Stomach (tissue), 4 donors: Measurements from ENCODE around the gene ISG15.
"Not testable (repeated sequence)": the region's sequence is repeated elsewhere in the genome, so short reads cannot be mapped to it uniquely, and the experiment has no call there.

Experiments
- POLR2A ChIP-seq, 4 donors: fragments of 450-650 bp; IDR thresholded peaks; one replicate each; pipeline ENCODE4 v1.6.1; 2016; ENCODE audit warnings: antibody characterized with exemption in 4 of 4, control low read depth in 2 of 4, mild to moderate bottlenecking in 1 of 4, moderate library complexity in 1 of 4
- POLR2AphosphoS5 ChIP-seq, 3 donors: sonication (generic); formaldehyde crosslinking; IDR thresholded peaks; one replicate each; pipeline ENCODE4 v1.6.1; 2016; ENCODE audit warnings: antibody characterized with exemption in 3 of 3
- TF ChIP-seq, protein P1 (sequence below), 7 experiments: fragments of 450-650 bp in 4 of 7; fragments of 200-600 bp in 3 of 7; sonication (generic) in 3 of 7; IDR thresholded peaks; one replicate each; pipeline ENCODE4 v1.5.1; 2016 to 2019; ENCODE audit warnings: antibody characterized with exemption in 7 of 7, control low read depth in 2 of 7, mild to moderate bottlenecking in 1 of 7

DNA sequence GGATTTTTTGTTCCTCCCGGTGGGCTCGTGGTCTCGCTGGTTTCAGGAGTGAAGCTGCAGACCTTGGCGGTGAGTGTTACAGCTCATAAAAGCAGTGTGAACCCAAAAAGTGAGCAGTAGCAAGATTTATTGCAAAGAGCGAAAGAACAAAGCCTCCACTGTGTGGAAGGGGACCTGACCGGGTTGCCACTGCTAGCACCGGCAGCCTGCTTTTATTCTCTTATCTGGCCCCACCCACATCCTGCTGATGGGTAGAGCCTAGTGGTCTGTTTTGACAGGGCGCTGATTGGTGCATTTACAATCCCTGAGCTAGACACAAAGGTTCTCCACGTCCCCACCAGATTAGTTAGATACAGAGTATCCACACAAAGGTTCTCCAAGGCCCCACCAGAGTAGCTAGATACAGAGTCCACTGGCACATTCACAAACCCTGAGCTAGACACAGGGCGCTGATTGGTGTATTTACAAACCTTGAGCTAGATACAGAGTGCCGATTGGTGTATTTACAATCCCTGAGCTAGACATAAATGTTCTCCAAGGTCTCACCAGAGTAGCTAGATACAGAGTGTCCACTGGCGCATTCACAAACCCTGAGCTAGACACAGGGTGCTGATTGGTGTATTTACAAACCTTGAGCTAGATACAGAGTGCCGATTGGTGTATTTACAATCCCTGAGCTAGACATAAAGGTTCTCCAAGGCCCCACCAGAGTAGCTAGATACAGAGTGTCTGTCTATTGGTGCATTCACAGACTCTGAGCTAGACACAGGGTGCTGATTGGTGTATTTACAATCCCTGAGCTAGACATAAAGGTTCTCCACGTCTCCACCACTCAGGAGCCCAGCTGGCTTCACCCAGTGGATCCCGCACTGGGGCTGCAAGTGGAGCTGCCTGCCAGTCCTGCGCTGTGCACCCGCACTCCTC lies 4.4 kb downstream of the ISG15 start:
- TF ChIP-seq, protein P1, sequence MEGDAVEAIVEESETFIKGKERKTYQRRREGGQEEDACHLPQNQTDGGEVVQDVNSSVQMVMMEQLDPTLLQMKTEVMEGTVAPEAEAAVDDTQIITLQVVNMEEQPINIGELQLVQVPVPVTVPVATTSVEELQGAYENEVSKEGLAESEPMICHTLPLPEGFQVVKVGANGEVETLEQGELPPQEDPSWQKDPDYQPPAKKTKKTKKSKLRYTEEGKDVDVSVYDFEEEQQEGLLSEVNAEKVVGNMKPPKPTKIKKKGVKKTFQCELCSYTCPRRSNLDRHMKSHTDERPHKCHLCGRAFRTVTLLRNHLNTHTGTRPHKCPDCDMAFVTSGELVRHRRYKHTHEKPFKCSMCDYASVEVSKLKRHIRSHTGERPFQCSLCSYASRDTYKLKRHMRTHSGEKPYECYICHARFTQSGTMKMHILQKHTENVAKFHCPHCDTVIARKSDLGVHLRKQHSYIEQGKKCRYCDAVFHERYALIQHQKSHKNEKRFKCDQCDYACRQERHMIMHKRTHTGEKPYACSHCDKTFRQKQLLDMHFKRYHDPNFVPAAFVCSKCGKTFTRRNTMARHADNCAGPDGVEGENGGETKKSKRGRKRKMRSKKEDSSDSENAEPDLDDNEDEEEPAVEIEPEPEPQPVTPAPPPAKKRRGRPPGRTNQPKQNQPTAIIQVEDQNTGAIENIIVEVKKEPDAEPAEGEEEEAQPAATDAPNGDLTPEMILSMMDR (IDR thresholded peaks at IDR 0.05) = not testable (repeated sequence)
- not testable (repeated sequence) for TF ChIP-seq POLR2AphosphoS5, POLR2A (IDR thresholded peaks at IDR 0.05)
